IMR-90 (cell line): Measurements from ENCODE around the gene SSBP3. TPM values are rescaled to one million over a fixed set of nuclear protein-coding genes. Genes with fewer than 3 reads are reported as not detected.
A peak's percentile ranks its signal among the peaks of the same experiment; 100 is the strongest.

ENCODE experiments used
- ATAC-seq: fragments of 200-7000 bp; cut with Tn5 transposase; 2 replicates; pipeline ENCODE4 v1.9.1; 2020; ENCODE audit warnings: low read depth, mild to moderate bottlenecking, moderate library complexity
- BruUV-seq: library from RNA; stranded (reverse); fragments of 400-500 nt; replicated peaks from 2 replicates; lab custom pipeline; 2021; lab: Mats Ljungman, UMichigan
- CTCF ChIA-PET: fragments of 300-600 bp; formaldehyde crosslinking; extraction: SDS; loops from one replicate; lab custom pipeline; 2021; ENCODE audit warnings: antibody characterized with exemption; lab: Yijun Ruan, JAX
- POLR2A ChIA-PET: fragments of 300-600 bp; sonication (Branson Sonifier 250); formaldehyde crosslinking; loops from one replicate; lab custom pipeline; 2022; ENCODE audit warnings: antibody characterized with exemption; ENCODE audit not compliant: unreplicated experiment; lab: Charles Lee
- DNase-seq: peaks from one replicate; pipeline ENCODE4 v3.0.0; 2013
- H2AFZ ChIP-seq: replicated peaks from 2 replicates; pipeline ENCODE3; 2013; ENCODE audit warnings: low read length, mild to moderate bottlenecking; ENCODE audit not compliant: poor library complexity
- H2AK5ac ChIP-seq: 2 replicates; pipeline ENCODE4 v1.6.1; 2013; ENCODE audit warnings: low read depth, low read length, inconsistent platforms
- H2AK9ac ChIP-seq: replicated peaks from 2 replicates; pipeline ENCODE3; 2013; ENCODE audit warnings: mild to moderate bottlenecking, low read depth, low read length, moderate library complexity; ENCODE audit not compliant: poor library complexity
- H2BK120ac ChIP-seq: 2 replicates; pipeline ENCODE4 v1.6.1; 2013; ENCODE audit warnings: low read depth, low read length, inconsistent platforms
- H2BK15ac ChIP-seq: 3 replicates; pipeline ENCODE4 v1.6.1; 2013; ENCODE audit warnings: low read depth, low read length, inconsistent platforms
- H2BK20ac ChIP-seq: 2 replicates; pipeline ENCODE4 v1.6.1; 2013; ENCODE audit warnings: low read depth, mild to moderate bottlenecking, inconsistent platforms, low read length, moderate library complexity
- H2BK5ac ChIP-seq: 2 replicates; pipeline ENCODE4 v1.6.1; 2013; ENCODE audit warnings: mild to moderate bottlenecking, low read depth, low read length, inconsistent platforms; ENCODE audit not compliant: poor library complexity, severe bottlenecking
- H3K14ac ChIP-seq: replicated peaks from 2 replicates; pipeline ENCODE4 v1.6.1; 2013; ENCODE audit warnings: low read depth, low read length, inconsistent platforms
- H3K18ac ChIP-seq: 2 replicates; pipeline ENCODE4 v1.6.1; 2013; ENCODE audit warnings: low read depth, low read length, control low read depth
- H3K23ac ChIP-seq: 2 replicates; pipeline ENCODE4 v1.6.1; 2013; ENCODE audit warnings: low read depth, low read length, inconsistent platforms
- H3K27ac ChIP-seq: 2 replicates; pipeline ENCODE4 v1.5.1; 2013; ENCODE audit warnings: mild to moderate bottlenecking, control low read depth, low read length; ENCODE audit not compliant: insufficient read depth
- H3K27me3 ChIP-seq: 2 replicates; pipeline ENCODE4 v1.6.1; 2013; ENCODE audit warnings: low read length; ENCODE audit not compliant: control insufficient read depth, insufficient read depth
- H3K36me3 ChIP-seq: 2 replicates; pipeline ENCODE4 v1.6.1; 2013; ENCODE audit warnings: low read length, mixed read lengths; ENCODE audit not compliant: control insufficient read depth, insufficient read depth
- H3K4ac ChIP-seq: 2 replicates; pipeline ENCODE4 v1.6.1; 2013; ENCODE audit warnings: low read depth, low read length, inconsistent platforms
- H3K4me1 ChIP-seq: 2 replicates; pipeline ENCODE4 v1.6.1; 2013; ENCODE audit warnings: low read length, mixed read lengths; ENCODE audit not compliant: control insufficient read depth, insufficient read depth
- H3K4me2 ChIP-seq: 2 replicates; pipeline ENCODE4 v1.6.1; 2013; ENCODE audit warnings: low read depth, mild to moderate bottlenecking, control low read depth, low read length, moderate library complexity
- H3K4me3 ChIP-seq: 2 replicates; pipeline ENCODE4 v1.5.1; 2013; ENCODE audit warnings: low read depth, mild to moderate bottlenecking, control low read depth, low read length, moderate library complexity; ENCODE audit not compliant: insufficient read depth
- H3K56ac ChIP-seq: 2 replicates; pipeline ENCODE4 v1.6.1; 2013; ENCODE audit warnings: low read length, inconsistent platforms; ENCODE audit not compliant: insufficient read depth; ENCODE audit errors: extremely low read depth
- H3K79me1 ChIP-seq, 2 experiments: 2 replicates each; pipeline ENCODE4 v1.6.1; 2013; ENCODE audit warnings: low read length in 2 of 2, inconsistent platforms in 1 of 2, low read depth in 1 of 2
- H3K9ac ChIP-seq: 2 replicates; pipeline ENCODE4 v1.6.1; 2013; ENCODE audit warnings: low read depth, low read length, control low read depth
- H3K9me1 ChIP-seq: 2 replicates; pipeline ENCODE4 v1.6.1; 2013; ENCODE audit warnings: low read length, inconsistent platforms; ENCODE audit not compliant: insufficient read depth
- H3K9me3 ChIP-seq: 2 replicates; pipeline ENCODE4 v1.6.1; 2013; ENCODE audit warnings: low read length; ENCODE audit not compliant: control insufficient read depth, insufficient read depth
- H4K20me1 ChIP-seq: 2 replicates; pipeline ENCODE4 v1.6.1; 2013; ENCODE audit warnings: low read length, inconsistent platforms; ENCODE audit not compliant: insufficient read depth
- H4K5ac ChIP-seq: 2 replicates; pipeline ENCODE4 v1.6.1; 2013; ENCODE audit warnings: mild to moderate bottlenecking, low read depth, low read length, control low read depth
- H4K8ac ChIP-seq, 2 experiments: 2 replicates each; pipeline ENCODE4 v1.6.1; 2013; ENCODE audit warnings: low read depth in 2 of 2, low read length in 2 of 2, control low read depth in 1 of 2, inconsistent platforms in 1 of 2
- H4K91ac ChIP-seq: 2 replicates; pipeline ENCODE4 v1.6.1; 2013; ENCODE audit warnings: low read depth, low read length, inconsistent platforms; ENCODE audit not compliant: insufficient read depth
- BHLHE40 ChIP-seq: fragments of 150-350 bp; IDR thresholded peaks from 2 replicates; pipeline ENCODE4 v1.6.1; 2016; ENCODE audit warnings: mild to moderate bottlenecking, low read depth, low read length
- CEBPB ChIP-seq: IDR thresholded peaks from 2 replicates; pipeline ENCODE4 v1.6.1; 2012; ENCODE audit warnings: low read depth, low read length, improper control_type of control experiment
- FOS ChIP-seq: fragments of 150-350 bp; IDR thresholded peaks from 2 replicates; pipeline ENCODE4 v1.6.1; 2016; ENCODE audit warnings: low read depth, low read length
- MAFK ChIP-seq: IDR thresholded peaks from 2 replicates; pipeline ENCODE4 v1.6.1; 2012; ENCODE audit warnings: low read depth, low read length, improper control_type of control experiment
- MAZ ChIP-seq: IDR thresholded peaks from 2 replicates; pipeline ENCODE4 v1.6.1; 2012; ENCODE audit warnings: low read depth, mild to moderate bottlenecking, low read length, improper control_type of control experiment, moderate library complexity, borderline replicate concordance
- NFE2L2 ChIP-seq: fragments of 150-350 bp; IDR thresholded peaks from 2 replicates; pipeline ENCODE4 v1.6.1; 2016; ENCODE audit warnings: low read depth, mild to moderate bottlenecking, low read length
- RCOR1 ChIP-seq: IDR thresholded peaks from 2 replicates; pipeline ENCODE4 v1.6.1; 2012; ENCODE audit warnings: mild to moderate bottlenecking, low read length, improper control_type of control experiment; ENCODE audit not compliant: insufficient replicate concordance
- WGBS, 2 experiments: methylation state at CpG; one replicate each; pipeline versions ENCODE4 v1.1.5 to v1.1.7; 2013; ENCODE audit warnings: missing lambda C conversion rate in 2 of 2; ENCODE audit not compliant: insufficient read length in 1 of 2; ENCODE audit errors: extremely low coverage in 2 of 2; 5-methylcytosine and 5-hydroxymethylcytosine counted together
- dilution Hi-C: fragments of 300-500 bp; cut with HindIII; formaldehyde crosslinking; loops from one replicate; pipeline ENCODE4 v1.14.3; 2018; ENCODE audit warnings: low sequenced_read_pairs; ENCODE audit not compliant: unreplicated experiment
- in situ Hi-C: fragments of 300-500 bp; cut with MboI; formaldehyde crosslinking; loops from 3 replicates; pipeline ENCODE4 v1.14.3; 2019; ENCODE audit warnings: low sequenced_read_pairs, inconsistent platforms, mixed read lengths
- intact Hi-C: fragments of 100-400 bp; cut with micrococcal nuclease; formaldehyde crosslinking; loops from 2 replicates; pipeline ENCODE4 v1.10.0; 2022
- polyA plus RNA-seq, 3 experiments: library from polyadenylated mRNA; depleted of rRNA; stranded (reverse); fragments of >200 nt; gene quantifications; 2 replicates each; pipeline ENCODE4 v1.2.3, GENCODE V29; 2012; ENCODE audit warnings: low replicate concordance in 1 of 3
- total RNA-seq: library from RNA; depleted of rRNA; stranded (reverse); fragments of >200 nt; gene quantifications from 2 replicates; pipeline ENCODE4 v1.2.3, GENCODE V29; 2012
- TF ChIP-seq, protein P1 (sequence below): fragments of 150-350 bp; IDR thresholded peaks from 2 replicates; pipeline ENCODE4 v1.6.1; 2017; ENCODE audit warnings: mild to moderate bottlenecking, antibody characterized with exemption, low read length, low read depth

SSBP3 gene
- total and polyA plus RNA-seq, 2 of the 4 experiments (the other 2 are of a cell fraction), result 10.9 to 39.6 TPM

DNA sequence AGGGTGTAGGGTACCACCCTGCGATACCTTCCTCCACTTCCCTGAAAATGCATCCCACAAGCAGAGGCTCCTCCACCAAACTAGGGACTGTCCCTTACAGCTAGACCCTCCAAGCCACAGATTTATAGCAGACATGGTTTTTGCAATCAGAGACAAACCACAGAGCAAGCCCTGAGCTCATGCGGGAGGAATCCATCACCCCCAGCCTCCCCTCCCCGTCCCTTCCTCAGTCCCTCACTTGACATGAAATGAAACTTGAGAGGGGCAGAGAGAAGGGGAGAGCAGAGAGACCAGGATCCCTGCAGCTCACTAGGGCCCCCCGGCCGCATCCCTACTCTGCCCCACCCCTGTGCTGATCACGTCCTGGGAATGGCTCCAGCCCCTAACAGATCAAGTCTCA, 111.3 kb downstream of the SSBP3 start:
- H3K23ac ChIP-seq, result 0 out of 2 replicates have a peak overlapping the region, but pooled peaks have one; percentile 19
- TF ChIP-seq, protein P1, sequence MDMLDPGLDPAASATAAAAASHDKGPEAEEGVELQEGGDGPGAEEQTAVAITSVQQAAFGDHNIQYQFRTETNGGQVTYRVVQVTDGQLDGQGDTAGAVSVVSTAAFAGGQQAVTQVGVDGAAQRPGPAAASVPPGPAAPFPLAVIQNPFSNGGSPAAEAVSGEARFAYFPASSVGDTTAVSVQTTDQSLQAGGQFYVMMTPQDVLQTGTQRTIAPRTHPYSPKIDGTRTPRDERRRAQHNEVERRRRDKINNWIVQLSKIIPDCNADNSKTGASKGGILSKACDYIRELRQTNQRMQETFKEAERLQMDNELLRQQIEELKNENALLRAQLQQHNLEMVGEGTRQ, result no peak
- no peak for TF ChIP-seq MAFK
- no peak for TF ChIP-seq BHLHE40
- TF ChIP-seq RCOR1, result no peak
- no peak for TF ChIP-seq NFE2L2
- peak; percentile 63 for TF ChIP-seq CEBPB
- no peak for TF ChIP-seq FOS
- peak; percentile 70; the same call in 1 of the 2 replicates for TF ChIP-seq MAZ
- H4K5ac ChIP-seq, result peak overlapping the region; percentile 6; the same call in 1 of the 2 replicates
- H3K9ac ChIP-seq, result no peak overlapping the region
- H3K79me1 ChIP-seq, result peaks cover 30 to 84% of the 10 kb centered on the region in 2 experiments
- H4K20me1 ChIP-seq, result peaks cover 57% of the 10 kb centered on the region
- peak overlapping the region; percentile 53 for H2BK20ac ChIP-seq
- CTCF ChIA-PET, result interaction anchor here (0.9 kb wide), 1 partner anchor 17 kb away, joined by 3 read pairs; no protein-coding TSS in a partner anchor
- H3K4me3 ChIP-seq, result no peak overlapping the region
- no peaks in the 10 kb centered on the region for H3K27me3 ChIP-seq
- peaks cover 26% of the 10 kb centered on the region for H3K9me1 ChIP-seq
- H3K4ac ChIP-seq, result peak overlapping the region; percentile 39
- WGBS, 2 experiments, result no CpG with 5 or more reads among the region's 6 CpGs
- H2BK5ac ChIP-seq, result no peak overlapping the region
- H3K18ac ChIP-seq, result peak overlapping the region; percentile 2; the same call in 1 of the 2 replicates
- H3K36me3 ChIP-seq, result no peaks in the 10 kb centered on the region
- peak overlapping the region; percentile 58 for H2AFZ ChIP-seq
- H2BK120ac ChIP-seq, result peak overlapping the region; percentile 55
- H4K8ac ChIP-seq, result peak overlapping the region in 1 of 2 experiments; percentile 43; a peak in 1 of 4 replicates
- POLR2A ChIA-PET, result no interaction called here
- dilution Hi-C loops (no loop called here), intact Hi-C loops (no loop called here), in situ Hi-C loops (no loop called here)
- peak overlapping the region; percentile 28 for H4K91ac ChIP-seq
- ATAC-seq (peak; percentile 80), DNase-seq (peak; percentile 60)
- H3K4me2 ChIP-seq, result peak overlapping the region; percentile 7; the same call in 1 of the 2 replicates
- no peak overlapping the region for H3K27ac ChIP-seq
- H3K9me3 ChIP-seq, result no peaks in the 10 kb centered on the region
- peak overlapping the region; percentile 51 for H2AK9ac ChIP-seq
- BruUV-seq, result no TSS peak
- peak overlapping the region; percentile 31 for H2AK5ac ChIP-seq
- H3K14ac ChIP-seq, result peak overlapping the region; percentile 59
- H2BK15ac ChIP-seq, result no peak overlapping the region; the same call in 2 of the 3 replicates
- H3K56ac ChIP-seq, result no peak overlapping the region
- H3K4me1 ChIP-seq, result peaks cover 40% of the 10 kb centered on the region
